ENCODE data around the gene MYO9A.

GRCh38 chr15:72033711-72034110, 84.2 kb downstream of the MYO9A start:
- no peak for TF ChIP-seq CTCF (conservative IDR thresholded peaks at IDR 0.05)
- no peak for TF ChIP-seq EZH2 (IDR thresholded peaks at IDR 0.05; ENCODE audit: low read depth)
